ENCODE results near the gene CTPS1.

DNA sequence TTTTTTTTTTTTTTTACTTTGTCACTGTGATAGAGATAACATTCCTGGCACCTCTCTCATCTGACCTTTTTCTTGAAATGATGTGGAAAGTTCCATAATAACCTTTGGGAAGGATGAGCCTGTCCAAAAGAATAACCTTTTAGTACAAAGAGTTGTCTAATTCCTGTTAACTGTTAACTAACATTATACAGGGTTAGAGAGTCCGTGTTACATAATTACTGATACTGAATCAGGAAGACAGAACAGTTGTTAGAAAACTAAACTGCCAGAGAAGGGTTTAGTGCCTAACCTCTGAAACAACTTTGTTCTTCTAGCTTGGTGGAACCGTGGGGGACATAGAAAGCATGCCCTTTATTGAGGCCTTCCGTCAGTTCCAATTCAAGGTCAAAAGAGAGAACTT is 8.8 kb downstream of the CTPS1 start:
- TF ChIP-seq, protein P1, sequence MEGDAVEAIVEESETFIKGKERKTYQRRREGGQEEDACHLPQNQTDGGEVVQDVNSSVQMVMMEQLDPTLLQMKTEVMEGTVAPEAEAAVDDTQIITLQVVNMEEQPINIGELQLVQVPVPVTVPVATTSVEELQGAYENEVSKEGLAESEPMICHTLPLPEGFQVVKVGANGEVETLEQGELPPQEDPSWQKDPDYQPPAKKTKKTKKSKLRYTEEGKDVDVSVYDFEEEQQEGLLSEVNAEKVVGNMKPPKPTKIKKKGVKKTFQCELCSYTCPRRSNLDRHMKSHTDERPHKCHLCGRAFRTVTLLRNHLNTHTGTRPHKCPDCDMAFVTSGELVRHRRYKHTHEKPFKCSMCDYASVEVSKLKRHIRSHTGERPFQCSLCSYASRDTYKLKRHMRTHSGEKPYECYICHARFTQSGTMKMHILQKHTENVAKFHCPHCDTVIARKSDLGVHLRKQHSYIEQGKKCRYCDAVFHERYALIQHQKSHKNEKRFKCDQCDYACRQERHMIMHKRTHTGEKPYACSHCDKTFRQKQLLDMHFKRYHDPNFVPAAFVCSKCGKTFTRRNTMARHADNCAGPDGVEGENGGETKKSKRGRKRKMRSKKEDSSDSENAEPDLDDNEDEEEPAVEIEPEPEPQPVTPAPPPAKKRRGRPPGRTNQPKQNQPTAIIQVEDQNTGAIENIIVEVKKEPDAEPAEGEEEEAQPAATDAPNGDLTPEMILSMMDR (conservative IDR thresholded peaks at IDR 0.05; ENCODE audit: low read length): no peak
- no peak for TF ChIP-seq EZH2phosphoT487 (IDR thresholded peaks at IDR 0.05; ENCODE audit: borderline replicate concordance)

Measured in Loucy (cell line).